Sigmoid colon (tissue), 4 donors: Measurements from ENCODE around the gene IL24.

ENCODE experiments used
- EP300 ChIP-seq, 4 donors: sonication (generic); formaldehyde crosslinking; IDR thresholded peaks; one replicate each; pipeline ENCODE4 v1.6.1; 2017; ENCODE audit warnings: antibody characterized with exemption in 4 of 4
- POLR2AphosphoS5 ChIP-seq, 4 donors: sonication (generic); formaldehyde crosslinking; IDR thresholded peaks; one replicate each; pipeline ENCODE4 v1.6.1; 2017; ENCODE audit warnings: antibody characterized with exemption in 4 of 4
- TF ChIP-seq, protein P1 (sequence below), 4 experiments: fragments of 450-650 bp in 3 of 4; fragments of 200-600 bp in 1 of 4; IDR thresholded peaks; one replicate each; pipeline ENCODE4 v1.5.1; 2016 to 2019; ENCODE audit warnings: antibody characterized with exemption in 4 of 4, mild to moderate bottlenecking in 3 of 4, moderate library complexity in 2 of 4

DNA sequence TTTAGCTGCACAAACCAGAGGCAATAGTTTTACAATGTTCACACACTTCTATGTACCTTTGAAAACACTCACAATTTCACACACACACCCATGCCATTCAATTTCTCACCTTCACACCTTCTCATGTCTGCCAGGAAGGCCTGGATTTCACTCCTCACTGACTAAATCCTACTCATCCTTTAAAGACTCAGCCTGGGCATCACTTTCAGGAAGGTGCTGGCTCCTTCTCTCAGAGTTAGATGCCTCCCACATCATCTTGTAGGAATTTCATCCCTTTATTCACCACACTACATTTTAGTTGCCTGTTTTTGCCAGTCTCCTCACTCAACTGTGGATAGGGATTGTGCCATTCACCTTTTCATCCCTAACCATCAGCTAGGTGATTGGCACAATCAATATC, 29.5 kb upstream of the IL24 start:
- TF ChIP-seq, protein P1, sequence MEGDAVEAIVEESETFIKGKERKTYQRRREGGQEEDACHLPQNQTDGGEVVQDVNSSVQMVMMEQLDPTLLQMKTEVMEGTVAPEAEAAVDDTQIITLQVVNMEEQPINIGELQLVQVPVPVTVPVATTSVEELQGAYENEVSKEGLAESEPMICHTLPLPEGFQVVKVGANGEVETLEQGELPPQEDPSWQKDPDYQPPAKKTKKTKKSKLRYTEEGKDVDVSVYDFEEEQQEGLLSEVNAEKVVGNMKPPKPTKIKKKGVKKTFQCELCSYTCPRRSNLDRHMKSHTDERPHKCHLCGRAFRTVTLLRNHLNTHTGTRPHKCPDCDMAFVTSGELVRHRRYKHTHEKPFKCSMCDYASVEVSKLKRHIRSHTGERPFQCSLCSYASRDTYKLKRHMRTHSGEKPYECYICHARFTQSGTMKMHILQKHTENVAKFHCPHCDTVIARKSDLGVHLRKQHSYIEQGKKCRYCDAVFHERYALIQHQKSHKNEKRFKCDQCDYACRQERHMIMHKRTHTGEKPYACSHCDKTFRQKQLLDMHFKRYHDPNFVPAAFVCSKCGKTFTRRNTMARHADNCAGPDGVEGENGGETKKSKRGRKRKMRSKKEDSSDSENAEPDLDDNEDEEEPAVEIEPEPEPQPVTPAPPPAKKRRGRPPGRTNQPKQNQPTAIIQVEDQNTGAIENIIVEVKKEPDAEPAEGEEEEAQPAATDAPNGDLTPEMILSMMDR (IDR thresholded peaks at IDR 0.05) = no peak
- TF ChIP-seq EP300 (IDR thresholded peaks at IDR 0.05) = no peak
- TF ChIP-seq POLR2AphosphoS5 (IDR thresholded peaks at IDR 0.05) = no peak
